ENCODE data around the gene ANKS1B.

The ANKS1B gene

GRCh38 chr12:99619389-99620158, 365.2 kb downstream of the ANKS1B start:
- TF ChIP-seq ZNF654 (tag by site-specific recombination; IDR thresholded peaks at IDR 0.05; ENCODE audit: low read depth) (peak; percentile 69), ZNF2 (tag by site-specific recombination; IDR thresholded peaks at IDR 0.05) (0 out of 2 replicates have a peak, but pooled peaks have one; percentile 57), TCF7L2 (IDR thresholded peaks at IDR 0.05; ENCODE audit: borderline replicate concordance, low read depth, low read length) (no peak)
- POLR2A ChIA-PET = no interaction called here

GRCh38 chr12:99618657-99619056, 366.1 kb downstream of the ANKS1B start:
- CTCF ChIA-PET = interaction anchor here (0.8 to 1.1 kb wide), 2 partner anchors 12 to 575 kb away, joined by 3 read pairs; no protein-coding TSS in a partner anchor
- TF ChIP-seq ZNF513 (tag by site-specific recombination; IDR thresholded peaks at IDR 0.05) = no peak
- no peak for TF ChIP-seq ZNF239 (tag by site-specific recombination; IDR thresholded peaks at IDR 0.05)
- TF ChIP-seq ZNF791 (tag by site-specific recombination; IDR thresholded peaks at IDR 0.05) = no peak
- no peak for TF ChIP-seq KLF7 (tag by site-specific recombination; IDR thresholded peaks at IDR 0.05; ENCODE audit: borderline replicate concordance)
- TF ChIP-seq ZSCAN16 (tag by site-specific recombination; IDR thresholded peaks at IDR 0.05) = no peak
- POLR2A ChIA-PET = no interaction called here
- H3K27ac ChIP-seq (ENCODE audit: extremely low read depth, low read depth, low read length) = no peak overlapping the region
- no peak overlapping the region for H3K4me3 ChIP-seq (ENCODE audit: low read depth, low read length)
- no peaks in the 10 kb centered on the region for H3K36me3 ChIP-seq (ENCODE audit: control insufficient read depth in 2 of 2, insufficient read depth in 1 of 2, low read length in 2 of 2)
- no peaks in the 10 kb centered on the region for H3K4me1 ChIP-seq (ENCODE audit: control insufficient read depth, insufficient read depth, low read length)
- no peaks in the 10 kb centered on the region for H3K9me3 ChIP-seq (ENCODE audit: control insufficient read depth, insufficient read depth, low read depth, low read length)

More at GRCh38 chr12:99619389-99620158, 365.2 kb downstream of the ANKS1B start:
- Histone ChIP-seq H3K4me3 (ENCODE audit: low read depth, low read length) (no peak overlapping the region), H3K36me3 (ENCODE audit: control insufficient read depth in 2 of 2, insufficient read depth in 1 of 2, low read length in 2 of 2) (no peaks in the 10 kb centered on the region), H3K4me1 (ENCODE audit: control insufficient read depth, insufficient read depth, low read length) (no peaks in the 10 kb centered on the region), H3K9me3 (ENCODE audit: control insufficient read depth, insufficient read depth, low read depth, low read length) (no peaks in the 10 kb centered on the region), H3K27ac (ENCODE audit: extremely low read depth, low read depth, low read length) (no peak overlapping the region)
- CTCF ChIA-PET = interaction anchor here (0.6 to 2.8 kb wide), 19 partner anchors 9 to 1542 kb away, joined by 3 to 26 read pairs (median 4); no protein-coding TSS in a partner anchor

- Histone ChIP-seq H3K4me1 (ENCODE audit: control insufficient read depth, insufficient read depth, low read length) (no peaks in the 10 kb centered on the region), H3K27ac (ENCODE audit: extremely low read depth, low read depth, low read length) (no peak overlapping the region), H3K9me3 (ENCODE audit: control insufficient read depth, insufficient read depth, low read depth, low read length) (no peaks in the 10 kb centered on the region), H3K36me3 (ENCODE audit: control insufficient read depth in 2 of 2, insufficient read depth in 1 of 2, low read length in 2 of 2) (no peaks in the 10 kb centered on the region), H3K4me3 (ENCODE audit: low read depth, low read length) (no peak overlapping the region)
- POLR2A ChIA-PET = no interaction called here
- CTCF ChIA-PET = interaction anchor here (1.0 to 1.1 kb wide), 2 partner anchors 8 to 22 kb away, joined by 3 read pairs; no protein-coding TSS in a partner anchor
- TF ChIP-seq ZBTB10 (tag by site-specific recombination; IDR thresholded peaks at IDR 0.05) (no peak), BCL11B (tag by site-specific recombination; IDR thresholded peaks at IDR 0.05; ENCODE audit: low read depth) (no peak), AEBP2 (tag by site-specific recombination; IDR thresholded peaks at IDR 0.05; ENCODE audit: borderline replicate concordance) (no peak), ZNF211 (tag by site-specific recombination; IDR thresholded peaks at IDR 0.05; ENCODE audit: low read depth) (no peak), ZNF133 (tag by site-specific recombination; IDR thresholded peaks at IDR 0.05) (no peak), ZNF654 (tag by site-specific recombination; IDR thresholded peaks at IDR 0.05; ENCODE audit: low read depth) (no peak)
Measured at GRCh38 chr12:99611599-99611998, 373.1 kb downstream of the ANKS1B start.

Data from HEK293 (cell line).